GM10266 (cell line): ENCODE measurements around the gene GAB3.

Experiments
- DNase-seq: peaks from one replicate; pipeline ENCODE4 v3.0.0; 2012; ENCODE audit errors: extremely low spot score
- TF ChIP-seq, protein P1 (sequence below): IDR thresholded peaks from 2 replicates; pipeline ENCODE4 v1.5.1; 2012; ENCODE audit warnings: mild to moderate bottlenecking, low read depth; ENCODE audit not compliant: control insufficient read depth, insufficient read depth; ENCODE audit errors: missing control alignments

GAB3 gene

GRCh38 chrX:154661899-154662298 lies 89.0 kb downstream of the GAB3 start:
- TF ChIP-seq, protein P1, sequence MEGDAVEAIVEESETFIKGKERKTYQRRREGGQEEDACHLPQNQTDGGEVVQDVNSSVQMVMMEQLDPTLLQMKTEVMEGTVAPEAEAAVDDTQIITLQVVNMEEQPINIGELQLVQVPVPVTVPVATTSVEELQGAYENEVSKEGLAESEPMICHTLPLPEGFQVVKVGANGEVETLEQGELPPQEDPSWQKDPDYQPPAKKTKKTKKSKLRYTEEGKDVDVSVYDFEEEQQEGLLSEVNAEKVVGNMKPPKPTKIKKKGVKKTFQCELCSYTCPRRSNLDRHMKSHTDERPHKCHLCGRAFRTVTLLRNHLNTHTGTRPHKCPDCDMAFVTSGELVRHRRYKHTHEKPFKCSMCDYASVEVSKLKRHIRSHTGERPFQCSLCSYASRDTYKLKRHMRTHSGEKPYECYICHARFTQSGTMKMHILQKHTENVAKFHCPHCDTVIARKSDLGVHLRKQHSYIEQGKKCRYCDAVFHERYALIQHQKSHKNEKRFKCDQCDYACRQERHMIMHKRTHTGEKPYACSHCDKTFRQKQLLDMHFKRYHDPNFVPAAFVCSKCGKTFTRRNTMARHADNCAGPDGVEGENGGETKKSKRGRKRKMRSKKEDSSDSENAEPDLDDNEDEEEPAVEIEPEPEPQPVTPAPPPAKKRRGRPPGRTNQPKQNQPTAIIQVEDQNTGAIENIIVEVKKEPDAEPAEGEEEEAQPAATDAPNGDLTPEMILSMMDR: no peak

GRCh38 chrX:154661170-154661569 lies 89.7 kb downstream of the GAB3 start:
- TF ChIP-seq, protein P1: no peak
- no peak for DNase-seq

More at GRCh38 chrX:154661899-154662298, 89.0 kb downstream of the GAB3 start:
- no peak for DNase-seq

DNA sequence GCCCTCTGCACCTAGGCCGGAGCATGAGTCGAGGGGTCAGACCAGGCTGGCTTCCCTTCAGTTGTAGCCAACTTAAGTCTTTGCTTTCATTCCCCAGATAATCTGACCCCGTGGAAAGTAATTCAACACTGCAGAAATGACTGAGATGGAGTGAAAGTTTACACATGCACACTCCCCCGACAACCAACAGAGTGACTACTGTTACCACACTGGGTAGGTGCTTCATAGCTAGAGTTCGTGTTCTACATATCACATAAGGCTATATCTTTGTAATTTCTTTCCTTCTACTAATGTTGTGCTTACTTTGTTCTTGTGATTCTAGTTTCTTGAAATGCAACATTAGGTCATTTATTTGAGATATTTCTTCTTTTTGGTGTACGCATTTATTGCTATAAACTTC lies 90.3 kb downstream of the GAB3 start:
- no peak for DNase-seq
- TF ChIP-seq, protein P1: no peak

DNA sequence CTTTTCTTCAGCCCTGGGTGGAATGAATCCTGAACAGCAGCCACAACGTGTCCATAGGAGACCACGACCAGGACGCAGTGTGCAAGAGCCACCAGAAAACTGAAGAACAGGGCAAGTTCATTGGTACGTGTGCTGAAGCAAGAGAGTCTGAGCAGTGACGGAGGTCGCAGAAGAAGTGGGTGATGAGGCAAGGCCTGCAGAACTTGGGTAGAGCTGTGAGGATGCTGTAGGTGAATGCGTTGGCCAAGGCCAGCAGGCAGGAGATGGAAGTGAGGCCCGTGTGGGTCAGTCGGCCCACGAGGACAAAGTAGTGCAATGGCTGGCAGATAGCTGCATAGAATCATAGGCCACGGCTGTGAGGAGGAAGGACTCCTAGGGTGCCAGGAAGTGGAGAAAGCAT lies 91.9 kb downstream of the GAB3 start:
- TF ChIP-seq, protein P1: no peak
- DNase-seq: no peak

DNA sequence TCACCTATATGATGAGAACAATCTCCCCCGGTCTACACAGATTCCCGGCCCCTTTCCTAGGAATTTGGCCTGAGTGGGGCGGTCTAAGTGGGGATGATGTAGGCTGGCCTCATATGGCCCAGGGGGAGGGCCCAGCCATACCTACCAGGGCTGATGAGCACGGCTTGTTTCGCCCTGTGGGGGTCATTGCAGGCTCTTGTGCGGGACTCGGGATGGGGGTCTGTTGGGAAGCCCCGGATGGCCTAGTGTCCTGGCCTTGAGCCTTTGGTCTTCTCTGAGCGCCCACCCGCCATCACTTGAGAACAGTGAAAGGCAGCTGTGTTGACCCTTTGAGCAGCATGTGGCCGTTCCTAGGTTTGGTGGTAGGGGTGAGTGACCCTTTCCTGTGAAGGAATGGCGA lies 92.7 kb downstream of the GAB3 start:
- TF ChIP-seq, protein P1: no peak

DNA sequence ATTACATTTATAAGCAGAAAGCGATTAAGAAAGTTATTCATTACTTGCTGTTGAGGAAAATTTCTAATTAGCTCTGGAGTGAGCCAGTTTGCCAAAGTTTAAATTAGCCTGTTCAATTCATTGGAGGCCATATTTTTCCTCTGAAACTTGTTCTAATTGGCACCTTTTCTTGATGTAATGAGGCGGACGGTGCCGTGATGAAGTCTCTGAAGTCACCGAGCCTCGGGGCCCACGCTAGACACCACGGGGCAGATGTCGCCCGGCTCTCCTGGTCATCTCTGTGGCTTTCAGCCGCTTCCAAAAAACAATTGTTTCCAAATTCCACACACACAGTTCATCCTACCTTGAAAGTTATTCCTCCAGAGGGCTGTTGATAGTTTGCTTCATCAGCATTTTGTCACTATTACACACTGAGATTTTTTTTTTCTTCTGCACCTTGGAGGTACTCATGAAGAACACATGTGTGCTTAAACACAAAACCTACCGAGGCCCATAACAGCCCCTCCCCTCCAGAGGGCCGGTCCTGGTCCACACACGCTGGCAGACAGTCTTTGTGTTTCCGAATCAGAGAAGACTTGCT lies 93.6 kb downstream of the GAB3 start:
- TF ChIP-seq, protein P1: no peak
- no peak for DNase-seq

More for the DNA sequence above, 92.7 kb downstream of the GAB3 start:
- DNase-seq: no peak

DNA sequence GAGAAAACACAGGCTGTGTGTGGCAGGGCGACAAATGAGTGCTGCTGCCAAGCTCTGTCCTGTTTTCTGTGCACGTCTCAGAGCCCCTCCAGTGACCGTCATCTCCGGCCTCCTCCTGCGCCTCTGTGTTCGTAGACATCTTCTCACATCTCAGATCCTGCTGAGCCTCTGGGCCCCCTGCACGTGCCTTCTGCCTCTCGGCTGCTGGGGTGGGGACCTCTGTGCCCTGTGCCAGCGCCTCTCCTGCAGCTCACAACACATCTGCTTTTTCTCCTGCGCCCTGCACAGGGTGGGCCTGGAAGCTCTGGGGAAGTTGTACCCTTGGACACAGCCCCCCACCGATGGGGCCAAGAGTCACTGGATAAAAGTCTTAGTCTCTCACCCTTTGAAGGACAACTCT lies 95.1 kb downstream of the GAB3 start:
- DNase-seq: no peak

More for the DNA sequence above, 95.1 kb downstream of the GAB3 start:
- TF ChIP-seq, protein P1: no peak
